ENCODE results near the gene NPB. TPM values are rescaled to one million over a fixed set of nuclear protein-coding genes. Genes with fewer than 3 reads are reported as not detected.

The NPB gene
- total and polyA plus RNA-seq, 2 donors (not counting 1 experiment from before 2014, with no cell fraction given), result 0.44 TPM; not detected in 1

GRCh38 chr17:81931557-81932332 lies 29.7 kb downstream of the NPB start:
- CTCF ChIA-PET, result no interaction called here
- H3K4me3 Mint-ChIP-seq, result no peak overlapping the region
- Histone ChIP-seq H3K4me1 (ENCODE audit: control insufficient read depth in 2 of 2, insufficient read depth in 2 of 2, low read length in 2 of 2) (peaks cover 15% of the 10 kb centered on the region in 2 donors), H3K27me3 (replicated peaks in 1 of 4; ENCODE audit: control extremely low read depth in 1 of 4, control insufficient read depth in 3 of 4, insufficient read depth in 4 of 4, low read length in 3 of 4) (peaks cover 0 to 23% (median 9%) of the 10 kb centered on the region in 4 experiments), H4K20me1 (ENCODE audit: control insufficient read depth, insufficient read depth, low read length, poor library complexity, severe bottlenecking) (no peaks in the 10 kb centered on the region), H2AFZ (ENCODE audit: insufficient read depth, low read depth, low read length, poor library complexity, severe bottlenecking) (no peak overlapping the region), H3K9me3 (ENCODE audit: control extremely low read depth in 1 of 3, control insufficient read depth in 2 of 3, insufficient read depth in 1 of 3, low read length in 2 of 3) (no peaks in the 10 kb centered on the region), H3K4me2 (replicated peaks; ENCODE audit: low read depth, low read length, poor library complexity, severe bottlenecking) (no peak overlapping the region), H3K36me3 (replicated peaks in 1 of 2; ENCODE audit: control extremely low read depth in 1 of 2, control insufficient read depth in 1 of 2, extremely low read depth in 1 of 2, insufficient read depth in 2 of 2, low read length in 1 of 2) (no peaks in the 10 kb centered on the region), H3K79me2 (ENCODE audit: control insufficient read depth, insufficient read depth, low read length) (peaks cover 5% of the 10 kb centered on the region), H3K4me3 (ENCODE audit: control extremely low read depth in 1 of 5, extremely low read depth in 1 of 5, insufficient read depth in 1 of 5, low read depth in 2 of 5, low read length in 4 of 5) (no peak overlapping the region), H3K27ac (ENCODE audit: low read length in 2 of 2) (no peak overlapping the region), H3K9ac (ENCODE audit: low read length) (no peak overlapping the region)
- no peak for TF ChIP-seq EZH2 (IDR thresholded peaks at IDR 0.05; ENCODE audit: borderline replicate concordance, insufficient read depth, low read depth, low read length, poor library complexity, severe bottlenecking)
- TF ChIP-seq CTCF (IDR thresholded peaks at IDR 0.05), result no peak
- H3K27ac Mint-ChIP-seq, result no peak overlapping the region
- peaks cover 10% of the 10 kb centered on the region for H3K4me1 Mint-ChIP-seq
- DNase-seq, result no peak
- no peaks in the 10 kb centered on the region for H3K9me3 Mint-ChIP-seq (ENCODE audit: insufficient read depth)
- intact Hi-C loops (cut with micrococcal nuclease), result no loop called here
- peaks cover 10% of the 10 kb centered on the region for H3K27me3 Mint-ChIP-seq
- WGBS (ENCODE audit: insufficient coverage), result 42% methylated on average over 6 of the region's 15 CpGs
- POLR2A ChIA-PET, result no interaction called here
- no peak for ATAC-seq (ENCODE audit: low read depth)

GRCh38 chr17:81932333-81932983 lies 30.4 kb downstream of the NPB start:
- ChIA-PET POLR2A (no interaction called here), CTCF (no interaction called here)
- intact Hi-C loops (cut with micrococcal nuclease), result no loop called here
- WGBS (ENCODE audit: insufficient coverage), result 91% methylated on average over 9 of the region's 9 CpGs
- Histone ChIP-seq H3K27me3 (replicated peaks in 1 of 4; ENCODE audit: control extremely low read depth in 1 of 4, control insufficient read depth in 3 of 4, insufficient read depth in 4 of 4, low read length in 3 of 4) (peaks cover 0 to 23% (median 9%) of the 10 kb centered on the region in 4 experiments), H3K27ac (ENCODE audit: low read length in 2 of 2) (no peak overlapping the region), H3K9ac (ENCODE audit: low read length) (no peak overlapping the region), H3K9me3 (ENCODE audit: control extremely low read depth in 1 of 3, control insufficient read depth in 2 of 3, insufficient read depth in 1 of 3, low read length in 2 of 3) (no peaks in the 10 kb centered on the region), H3K4me1 (ENCODE audit: control insufficient read depth in 2 of 2, insufficient read depth in 2 of 2, low read length in 2 of 2) (peaks cover 18 to 19% of the 10 kb centered on the region in 2 donors), H3K4me2 (replicated peaks; ENCODE audit: low read depth, low read length, poor library complexity, severe bottlenecking) (no peak overlapping the region), H3K36me3 (replicated peaks in 1 of 2; ENCODE audit: control extremely low read depth in 1 of 2, control insufficient read depth in 1 of 2, extremely low read depth in 1 of 2, insufficient read depth in 2 of 2, low read length in 1 of 2) (no peaks in the 10 kb centered on the region), H2AFZ (ENCODE audit: insufficient read depth, low read depth, low read length, poor library complexity, severe bottlenecking) (no peak overlapping the region), H3K4me3 (ENCODE audit: control extremely low read depth in 1 of 5, extremely low read depth in 1 of 5, insufficient read depth in 1 of 5, low read depth in 2 of 5, low read length in 4 of 5) (no peak overlapping the region), H4K20me1 (ENCODE audit: control insufficient read depth, insufficient read depth, low read length, poor library complexity, severe bottlenecking) (no peaks in the 10 kb centered on the region), H3K79me2 (ENCODE audit: control insufficient read depth, insufficient read depth, low read length) (no peaks in the 10 kb centered on the region)
- DNase-seq (no peak), ATAC-seq (ENCODE audit: low read depth) (no peak)
- no peak overlapping the region for H3K4me3 Mint-ChIP-seq
- H3K4me1 Mint-ChIP-seq, result peaks cover 11% of the 10 kb centered on the region
- no peaks in the 10 kb centered on the region for H3K9me3 Mint-ChIP-seq (ENCODE audit: insufficient read depth)
- H3K27ac Mint-ChIP-seq, result no peak overlapping the region
- peaks cover 10% of the 10 kb centered on the region for H3K27me3 Mint-ChIP-seq
- no peak for TF ChIP-seq EZH2 (IDR thresholded peaks at IDR 0.05; ENCODE audit: borderline replicate concordance, insufficient read depth, low read depth, low read length, poor library complexity, severe bottlenecking)
- no peak for TF ChIP-seq CTCF (IDR thresholded peaks at IDR 0.05)

All from B cell (primary cell).